ENCODE results near the gene NPPA.
"Not testable (repeated sequence)": the region's sequence is repeated elsewhere in the genome, so short reads cannot be mapped to it uniquely, and the experiment has no call there.

Gene NPPA

GRCh38 chr1:11847667-11848372 is at the start of gene NPPA:
NPPA (minus strand) TSS chr1:11847783; CDS start chr1:11847684, 99 bp downstream.
- no peak for DNase-seq

DNA sequence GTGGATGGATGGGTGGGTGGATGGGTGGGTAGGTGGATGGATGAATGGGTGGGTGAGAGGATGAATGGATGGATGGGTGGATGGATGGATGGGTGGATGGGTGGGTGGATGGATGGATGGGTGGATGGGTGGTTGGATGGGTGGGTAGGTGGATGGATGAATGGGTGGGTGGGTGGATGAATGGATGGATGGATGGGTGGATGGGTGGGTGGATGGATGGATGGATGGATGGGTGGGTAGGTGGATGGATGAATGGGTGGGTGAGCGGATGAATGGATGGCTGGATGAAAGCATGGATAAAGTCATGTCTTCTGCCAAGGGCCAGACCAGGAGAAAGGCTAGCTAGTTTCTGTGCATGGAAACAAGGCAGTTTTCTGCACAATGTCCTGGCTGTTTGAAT is 46.9 kb upstream of the NPPA start:
- not testable (repeated sequence) for DNase-seq

- no peak for DNase-seq
Measured at GRCh38 chr1:11893907-11894251, 46.3 kb upstream of the NPPA start.

- DNase-seq = no peak
Measured at GRCh38 chr1:11891433-11892186, 44.0 kb upstream of the NPPA start.

DNA sequence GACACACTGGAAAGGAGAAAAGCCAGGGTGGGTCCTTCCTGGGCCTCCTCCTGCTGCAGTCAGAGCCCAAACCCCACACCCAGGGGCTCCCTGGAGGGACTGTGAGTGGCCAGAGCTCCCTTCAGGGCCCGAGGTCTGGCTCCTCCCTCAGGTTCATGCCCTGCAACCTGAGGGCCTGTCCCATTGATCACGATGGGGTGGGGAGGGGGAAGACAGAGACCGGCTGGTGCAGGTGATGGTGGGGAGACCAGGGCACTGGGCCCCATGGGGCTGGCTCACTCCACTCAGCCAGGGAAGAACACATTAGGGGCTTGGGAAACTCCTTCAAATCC is 41.3 kb upstream of the NPPA start:
- no peak for DNase-seq

GRCh38 chr1:11888206-11888876 is 40.8 kb upstream of the NPPA start:
- DNase-seq = no peak

- no peak for DNase-seq
Measured at GRCh38 chr1:11887666-11888007, 40.1 kb upstream of the NPPA start.

DNA sequence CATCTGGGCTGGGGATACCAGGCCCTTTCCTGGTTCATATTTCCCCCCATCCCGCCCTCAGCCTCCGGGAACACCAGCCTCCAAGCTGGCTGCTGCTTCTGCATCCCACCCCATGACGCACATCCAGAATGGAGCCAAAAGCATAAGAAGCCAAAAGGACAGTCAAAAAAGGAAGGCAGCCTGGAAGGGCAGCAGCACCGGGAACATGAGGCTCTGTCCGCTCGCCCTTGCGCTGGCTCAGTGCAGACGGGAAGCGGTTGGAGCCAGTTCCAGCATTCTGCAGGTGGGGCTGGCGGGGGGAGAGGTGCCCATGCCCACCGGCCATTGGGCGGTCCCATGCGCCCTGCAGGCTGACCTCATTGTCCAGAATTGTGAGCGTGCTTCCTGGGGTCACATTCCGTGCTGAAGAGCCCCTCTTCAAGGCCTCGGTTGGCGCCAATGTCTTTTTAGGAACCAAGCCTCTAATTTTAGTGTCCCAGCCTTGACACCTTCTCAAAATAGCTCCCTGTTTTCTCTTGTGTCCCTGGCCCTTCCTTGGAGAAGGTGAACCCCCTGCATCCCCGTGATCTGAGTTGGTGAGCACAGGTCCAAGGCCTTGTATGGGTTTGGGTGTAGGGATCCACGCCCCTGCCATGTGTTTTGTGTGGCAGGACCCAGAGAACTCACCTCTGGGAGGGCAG is 39.5 kb upstream of the NPPA start:
- no peak for DNase-seq

DNA sequence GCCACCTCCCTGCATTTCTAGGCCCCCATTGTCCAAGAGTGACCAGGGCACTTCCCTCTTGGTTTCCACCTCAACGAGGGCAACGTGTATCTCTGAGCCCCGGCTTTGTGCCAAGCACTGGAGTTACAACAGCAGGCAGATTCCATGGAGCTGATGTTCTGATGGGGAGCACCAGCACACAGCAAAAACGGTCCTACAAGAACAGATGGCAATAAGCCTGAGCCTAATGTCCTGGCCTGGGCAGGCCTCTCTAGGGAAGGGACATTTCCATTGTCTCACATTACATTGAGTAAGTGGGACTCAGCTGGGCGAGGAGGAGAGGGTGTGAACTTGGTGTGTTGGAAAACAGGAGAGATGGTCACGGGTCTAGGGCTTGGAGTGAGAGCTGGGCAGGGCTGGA is 38.3 kb upstream of the NPPA start:
- no peak for DNase-seq

DNA sequence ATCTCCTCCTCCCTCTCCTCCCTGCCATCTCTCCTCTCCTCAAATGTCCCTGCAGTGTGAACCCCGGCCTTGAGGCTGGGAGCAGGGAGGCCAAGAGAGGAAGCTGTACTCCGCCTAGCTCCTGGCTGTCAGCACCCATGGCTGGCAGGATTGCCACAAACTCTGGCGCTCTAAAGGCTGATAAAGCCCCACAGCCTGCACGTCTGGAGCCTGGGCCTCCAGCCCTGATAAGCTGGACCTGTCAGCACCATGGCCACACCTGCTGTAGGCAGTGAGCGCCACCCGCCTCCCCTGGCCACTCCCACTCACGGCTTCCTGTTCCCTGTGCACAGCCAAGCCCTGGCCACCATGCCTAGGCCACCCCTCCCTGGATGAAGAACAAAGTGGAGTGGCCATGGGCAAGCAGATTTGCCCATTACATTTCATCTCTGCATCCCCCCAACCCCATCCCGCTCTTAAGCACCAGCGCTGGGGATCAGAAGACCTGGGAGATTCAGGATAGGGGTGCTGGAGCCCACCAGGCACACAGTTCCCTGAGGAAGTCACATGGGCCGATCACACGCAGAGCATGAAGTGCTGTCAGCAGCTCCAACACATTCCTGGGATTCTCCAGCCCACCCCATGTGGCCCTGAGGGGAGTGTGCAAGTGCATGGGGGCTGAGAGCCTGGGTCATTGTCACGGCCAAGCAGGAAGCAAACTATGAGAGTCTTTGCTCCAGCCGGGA is 35.4 kb upstream of the NPPA start:
- no peak for DNase-seq

- no peak for DNase-seq
Measured at GRCh38 chr1:11881749-11882441, 34.3 kb upstream of the NPPA start.

- peak; percentile 68 for DNase-seq
Measured at GRCh38 chr1:11880911-11881748, 33.5 kb upstream of the NPPA start.

DNA sequence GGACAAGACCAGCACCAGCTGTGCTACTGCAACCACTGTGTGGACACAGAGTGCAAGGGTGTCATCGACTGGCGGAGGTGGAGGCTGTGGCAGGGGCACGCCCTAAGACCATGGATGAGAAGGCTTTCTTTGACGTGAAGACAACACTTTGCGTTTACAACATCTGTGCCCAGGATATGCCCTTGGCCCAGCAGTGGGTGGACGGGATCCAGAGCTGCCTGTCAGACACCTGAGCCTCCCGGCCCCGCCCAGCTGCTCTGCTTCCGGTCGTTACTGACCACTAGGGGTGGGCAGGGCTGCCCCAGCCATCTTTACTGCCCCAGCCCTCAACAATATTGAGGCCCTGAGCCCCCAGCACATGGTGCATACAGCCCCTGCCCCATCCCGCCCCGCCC is 32.6 kb upstream of the NPPA start:
- no peak for DNase-seq

DNA sequence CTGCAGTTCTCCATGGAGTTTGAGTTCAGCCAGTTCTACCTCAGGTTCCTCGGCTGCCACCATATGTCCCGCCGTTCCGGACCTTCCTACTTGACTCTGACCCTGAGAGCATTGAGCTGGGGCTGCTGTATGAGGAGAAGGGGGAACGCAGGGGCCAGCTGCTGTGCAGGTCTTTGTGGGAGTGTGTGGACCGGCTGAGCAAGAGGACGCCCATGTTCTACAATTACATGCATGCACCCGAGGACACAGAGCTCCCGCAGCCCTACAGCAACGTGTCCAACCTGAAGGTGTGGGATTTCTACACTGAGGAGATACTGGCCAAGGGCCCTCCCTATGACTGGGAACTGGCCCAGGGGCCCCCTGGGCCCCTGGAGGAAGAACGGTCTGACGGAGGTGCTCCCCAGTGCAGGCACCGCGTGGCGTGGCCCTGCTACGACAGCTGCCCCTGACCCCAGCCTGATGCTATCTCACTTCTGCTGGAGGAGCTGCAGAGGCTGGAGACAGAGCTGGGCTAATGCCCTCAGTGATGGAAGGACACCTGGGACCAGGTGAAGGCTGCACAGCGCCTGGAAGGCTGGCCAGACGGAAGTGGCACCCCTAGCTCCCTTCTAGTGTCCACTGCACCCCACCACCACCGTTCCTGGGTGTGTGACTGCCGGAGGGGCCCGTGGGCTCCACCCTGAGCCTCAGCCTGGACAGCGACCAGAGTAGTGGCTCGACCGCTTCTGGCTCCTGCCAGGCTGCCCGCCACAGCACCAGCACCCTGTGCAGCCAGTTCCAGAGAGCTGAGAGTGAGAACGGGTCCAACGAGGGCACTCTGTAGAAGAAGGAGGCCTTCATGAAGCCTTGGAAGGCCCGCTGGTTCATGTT is 32.0 kb upstream of the NPPA start:
- no peak for DNase-seq

DNA sequence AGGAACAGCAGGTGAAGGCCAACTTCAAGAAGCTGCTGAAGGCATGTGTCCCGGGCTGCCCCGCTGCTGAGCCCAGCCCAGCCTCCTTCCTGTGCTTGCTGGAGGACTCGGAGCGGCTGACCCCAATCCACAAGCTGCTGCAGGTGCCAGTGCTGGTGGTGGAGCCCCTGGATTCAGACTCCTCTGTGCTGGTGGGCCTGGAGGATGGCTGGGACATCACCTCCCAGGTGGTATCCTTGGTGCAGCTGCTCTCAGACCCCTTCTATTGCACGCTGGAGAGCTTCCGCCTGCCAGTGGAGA is 31.3 kb upstream of the NPPA start:
- no peak for DNase-seq

- DNase-seq = no peak
Measured at GRCh38 chr1:11878081-11878890, 30.7 kb upstream of the NPPA start.

- DNase-seq = no peak
Measured at GRCh38 chr1:11877074-11877473, 29.5 kb upstream of the NPPA start.

DNA sequence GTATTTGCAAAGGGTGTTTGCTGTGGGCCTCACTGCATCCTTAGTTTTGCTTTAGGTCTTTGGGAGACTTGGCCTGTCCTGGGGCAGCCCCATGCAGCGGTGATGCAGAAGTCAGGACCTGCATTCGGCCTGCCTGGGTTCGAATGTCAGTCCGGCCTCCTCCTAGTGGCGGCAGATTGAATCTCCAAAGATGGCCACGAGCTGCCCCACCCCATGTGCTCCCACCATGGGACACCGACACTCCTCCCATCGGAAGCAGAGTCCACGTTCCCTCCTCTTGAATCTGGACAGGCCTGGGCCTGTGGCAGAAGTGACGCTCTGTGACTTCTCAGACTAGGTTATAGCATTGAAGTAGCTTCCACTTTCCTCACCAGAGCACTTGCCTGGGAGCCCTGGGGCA is 27.5 kb upstream of the NPPA start:
- no peak for DNase-seq

GRCh38 chr1:11874624-11875023 is 27.0 kb upstream of the NPPA start:
- no peak for DNase-seq

GRCh38 chr1:11874258-11874562 is 26.6 kb upstream of the NPPA start:
- DNase-seq = no peak
